GM10266 (cell line): ENCODE data around the gene ANKRA2.

Experiments used
- DNase-seq: peaks from one replicate; pipeline ENCODE4 v3.0.0; 2012; ENCODE audit errors: extremely low spot score
- TF ChIP-seq, protein P1 (sequence below): IDR thresholded peaks from 2 replicates; pipeline ENCODE4 v1.5.1; 2012; ENCODE audit warnings: mild to moderate bottlenecking, low read depth; ENCODE audit not compliant: control insufficient read depth, insufficient read depth; ENCODE audit errors: missing control alignments

Gene ANKRA2

GRCh38 chr5:73582285-73583145 lies 17.1 kb upstream of the ANKRA2 start:
- TF ChIP-seq, protein P1, sequence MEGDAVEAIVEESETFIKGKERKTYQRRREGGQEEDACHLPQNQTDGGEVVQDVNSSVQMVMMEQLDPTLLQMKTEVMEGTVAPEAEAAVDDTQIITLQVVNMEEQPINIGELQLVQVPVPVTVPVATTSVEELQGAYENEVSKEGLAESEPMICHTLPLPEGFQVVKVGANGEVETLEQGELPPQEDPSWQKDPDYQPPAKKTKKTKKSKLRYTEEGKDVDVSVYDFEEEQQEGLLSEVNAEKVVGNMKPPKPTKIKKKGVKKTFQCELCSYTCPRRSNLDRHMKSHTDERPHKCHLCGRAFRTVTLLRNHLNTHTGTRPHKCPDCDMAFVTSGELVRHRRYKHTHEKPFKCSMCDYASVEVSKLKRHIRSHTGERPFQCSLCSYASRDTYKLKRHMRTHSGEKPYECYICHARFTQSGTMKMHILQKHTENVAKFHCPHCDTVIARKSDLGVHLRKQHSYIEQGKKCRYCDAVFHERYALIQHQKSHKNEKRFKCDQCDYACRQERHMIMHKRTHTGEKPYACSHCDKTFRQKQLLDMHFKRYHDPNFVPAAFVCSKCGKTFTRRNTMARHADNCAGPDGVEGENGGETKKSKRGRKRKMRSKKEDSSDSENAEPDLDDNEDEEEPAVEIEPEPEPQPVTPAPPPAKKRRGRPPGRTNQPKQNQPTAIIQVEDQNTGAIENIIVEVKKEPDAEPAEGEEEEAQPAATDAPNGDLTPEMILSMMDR, result no peak
- no peak for DNase-seq

- TF ChIP-seq, protein P1, result no peak
- no peak for DNase-seq
These were observed 619 bp upstream of the ANKRA2 start for GRCh38 chr5:73565969-73566547.

GRCh38 chr5:73564675-73565074 lies 764 bp downstream of the ANKRA2 start:
- DNase-seq, result no peak
- TF ChIP-seq, protein P1, result no peak

GRCh38 chr5:73564018-73564417 lies 1.4 kb downstream of the ANKRA2 start:
- TF ChIP-seq, protein P1, result no peak
- no peak for DNase-seq

GRCh38 chr5:73558950-73559349 lies 6.5 kb downstream of the ANKRA2 start:
- TF ChIP-seq, protein P1, result no peak
- DNase-seq, result no peak

- TF ChIP-seq, protein P1, result no peak
- DNase-seq, result no peak
These were observed 12.8 kb downstream of the ANKRA2 start for GRCh38 chr5:73552642-73553041.

DNA sequence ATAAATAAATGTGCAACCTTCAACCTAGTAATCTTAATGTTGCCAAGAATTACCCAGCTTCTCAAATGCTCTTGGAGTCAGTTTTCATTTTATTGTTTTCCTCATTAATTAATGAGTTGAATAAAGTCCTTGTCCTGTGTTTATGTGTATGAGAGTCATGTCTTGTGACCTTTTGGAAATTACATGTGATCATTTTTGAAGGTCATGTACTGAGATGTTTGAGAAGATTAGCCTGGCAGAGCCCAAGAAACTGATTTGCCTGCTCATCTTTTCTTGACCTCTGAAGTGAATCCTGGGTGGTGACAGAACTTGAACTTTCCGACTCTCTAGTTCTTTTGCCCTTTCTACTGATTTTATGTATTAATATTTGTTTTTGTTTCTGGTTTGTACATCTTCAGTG lies 15.4 kb downstream of the ANKRA2 start:
- TF ChIP-seq, protein P1, result no peak
- no peak for DNase-seq
